Measurements from ENCODE around the gene GALNT9.

GRCh38 chr12:132160016-132160415 lies 169.4 kb downstream of the GALNT9 start:
- TF ChIP-seq EZH2phosphoT487 (IDR thresholded peaks at IDR 0.05; ENCODE audit: borderline replicate concordance, low read length) (no peak), CTCF (conservative IDR thresholded peaks at IDR 0.05; ENCODE audit: low read depth, low read length) (no peak)
